ENCODE results near the gene VAMP8.

- TF ChIP-seq CTCF (IDR thresholded peaks at IDR 0.05): no peak
- no peak for TF ChIP-seq RFX5 (IDR thresholded peaks at IDR 0.05)
- TF ChIP-seq JUN (IDR thresholded peaks at IDR 0.05): no peak
Observed at GRCh38 chr2:85566265-85566664, 11.1 kb upstream of the VAMP8 start.

Data from A549 (cell line).